Measurements from ENCODE around the gene IFNAR1. TPM values are rescaled to one million over a fixed set of nuclear protein-coding genes. Genes with fewer than 3 reads are reported as not detected.
"Not testable (repeated sequence)": the region's sequence is repeated elsewhere in the genome, so short reads cannot be mapped to it uniquely, and the experiment has no call there.

The IFNAR1 gene
- total and polyA plus RNA-seq, 2 experiments from 2014 or later = 26.9 to 33.4 TPM

- Histone ChIP-seq H3K4me3 (no peak overlapping the region), H3K9me2 (replicated peaks; ENCODE audit: insufficient read depth) (no peaks in the 10 kb centered on the region), H3K27me3 (no peaks in the 10 kb centered on the region), H3K79me2 (no peaks in the 10 kb centered on the region), H3K36me3 (replicated peaks; ENCODE audit: insufficient read depth, low read depth) (no peaks in the 10 kb centered on the region), H2AFZ (no peak overlapping the region), H3K4me1 (ENCODE audit: insufficient read depth) (peaks cover 3% of the 10 kb centered on the region), H3K9me3 (ENCODE audit: low read depth) (no peaks in the 10 kb centered on the region), H3K4me2 (no peak overlapping the region), H4K20me1 (ENCODE audit: insufficient read depth, poor library complexity, severe bottlenecking) (no peaks in the 10 kb centered on the region), H3K27ac (no peak overlapping the region)
- 82% methylated on average over 5 of the region's 5 CpGs for WGBS (ENCODE audit: low lambda C conversion rate, missing lambda C conversion rate)
- no peak for DNase-seq (ENCODE audit: low spot score)
- TF ChIP-seq EZH2 (IDR thresholded peaks at IDR 0.05; ENCODE audit: borderline replicate concordance) (no peak), CTCF (IDR thresholded peaks at IDR 0.05; ENCODE audit: poor library complexity) (no peak), EZH2phosphoT487 (IDR thresholded peaks at IDR 0.05; ENCODE audit: low read depth, severe bottlenecking, unreplicated experiment) (no peak)
Observed at GRCh38 chr21:33375101-33375644, 50.4 kb downstream of the IFNAR1 start.

DNA sequence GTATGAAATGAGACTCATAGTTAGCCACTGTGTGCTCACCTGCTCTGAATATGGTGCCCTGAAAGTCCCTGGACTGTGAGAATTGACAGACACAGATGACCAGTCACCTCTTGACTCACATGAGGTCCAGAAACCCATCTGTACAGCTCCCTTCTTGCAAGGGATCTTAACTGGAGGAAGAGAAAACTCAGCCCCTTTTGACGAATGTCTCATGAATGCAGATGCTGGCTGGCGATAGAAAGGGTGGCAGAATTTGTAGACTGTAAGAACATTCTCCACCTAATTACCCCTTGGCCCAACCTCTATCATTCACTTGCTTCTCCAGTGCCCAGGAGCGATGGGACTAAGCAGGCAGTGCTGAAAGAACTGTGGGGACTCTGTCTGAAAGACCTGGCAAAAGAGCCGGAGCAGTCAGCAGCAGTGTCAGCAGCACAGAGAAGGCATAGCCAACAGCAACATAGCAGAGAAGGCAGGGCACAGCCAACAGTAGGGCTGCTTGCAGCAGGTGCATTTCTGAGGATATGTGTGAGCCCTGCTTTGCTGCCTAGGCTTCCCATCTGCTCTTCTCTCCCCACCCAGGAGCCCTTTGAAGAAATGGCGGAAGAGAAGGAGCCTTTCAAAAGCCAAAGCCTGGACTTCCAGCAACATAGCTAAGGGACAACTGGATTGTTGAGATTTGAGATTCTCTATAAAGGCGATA lies 52.6 kb downstream of the IFNAR1 start:
- no peak for DNase-seq (ENCODE audit: low spot score)
- Histone ChIP-seq H3K27me3 (no peaks in the 10 kb centered on the region), H3K9me2 (replicated peaks; ENCODE audit: insufficient read depth) (no peaks in the 10 kb centered on the region), H2AFZ (no peak overlapping the region), H4K20me1 (ENCODE audit: insufficient read depth, poor library complexity, severe bottlenecking) (no peaks in the 10 kb centered on the region), H3K4me2 (no peak overlapping the region), H3K4me1 (ENCODE audit: insufficient read depth) (peaks cover 4% of the 10 kb centered on the region), H3K9me3 (ENCODE audit: low read depth) (no peaks in the 10 kb centered on the region), H3K27ac (no peak overlapping the region), H3K79me2 (no peaks in the 10 kb centered on the region), H3K4me3 (no peak overlapping the region), H3K36me3 (replicated peaks; ENCODE audit: insufficient read depth, low read depth) (no peaks in the 10 kb centered on the region)
- 92% methylated on average over 6 of the region's 6 CpGs for WGBS (ENCODE audit: low lambda C conversion rate, missing lambda C conversion rate)
- TF ChIP-seq EZH2 (IDR thresholded peaks at IDR 0.05; ENCODE audit: borderline replicate concordance) (no peak), CTCF (IDR thresholded peaks at IDR 0.05; ENCODE audit: poor library complexity) (no peak), EZH2phosphoT487 (IDR thresholded peaks at IDR 0.05; ENCODE audit: low read depth, severe bottlenecking, unreplicated experiment) (no peak)

DNA sequence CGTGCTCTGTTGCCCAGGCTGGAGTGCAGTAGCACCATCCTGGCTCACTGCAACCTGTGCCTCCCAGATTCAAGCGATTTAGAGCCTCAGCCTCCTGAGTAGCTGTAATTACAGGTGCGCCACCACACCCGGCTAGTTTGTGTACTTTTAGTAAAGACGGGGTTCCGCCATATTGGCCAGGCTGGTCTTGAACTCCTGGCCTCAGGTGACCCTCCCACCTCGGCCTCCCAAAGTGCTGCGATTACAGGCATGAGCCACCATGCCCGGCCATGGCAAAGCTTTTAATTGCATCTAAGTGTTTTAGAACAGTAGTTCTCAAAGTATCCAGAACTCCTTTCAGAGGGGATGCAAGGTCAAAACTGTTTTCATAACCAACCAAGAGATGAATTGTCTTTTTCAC lies 53.3 kb downstream of the IFNAR1 start:
- TF ChIP-seq EZH2phosphoT487 (IDR thresholded peaks at IDR 0.05; ENCODE audit: low read depth, severe bottlenecking, unreplicated experiment) (no peak), EZH2 (IDR thresholded peaks at IDR 0.05; ENCODE audit: borderline replicate concordance) (no peak), CTCF (IDR thresholded peaks at IDR 0.05; ENCODE audit: poor library complexity) (no peak)
- Histone ChIP-seq H3K79me2 (no peaks in the 10 kb centered on the region), H3K4me3 (no peak overlapping the region), H3K4me2 (no peak overlapping the region), H3K27ac (no peak overlapping the region), H3K9me2 (replicated peaks; ENCODE audit: insufficient read depth) (no peaks in the 10 kb centered on the region), H4K20me1 (ENCODE audit: insufficient read depth, poor library complexity, severe bottlenecking) (no peaks in the 10 kb centered on the region), H3K9me3 (ENCODE audit: low read depth) (no peaks in the 10 kb centered on the region), H2AFZ (no peak overlapping the region), H3K27me3 (no peaks in the 10 kb centered on the region), H3K4me1 (ENCODE audit: insufficient read depth) (peaks cover 4% of the 10 kb centered on the region), H3K36me3 (replicated peaks; ENCODE audit: insufficient read depth, low read depth) (no peaks in the 10 kb centered on the region)
- no peak for DNase-seq (ENCODE audit: low spot score)
- 92% methylated on average over 9 of the region's 9 CpGs for WGBS (ENCODE audit: low lambda C conversion rate, missing lambda C conversion rate)

DNA sequence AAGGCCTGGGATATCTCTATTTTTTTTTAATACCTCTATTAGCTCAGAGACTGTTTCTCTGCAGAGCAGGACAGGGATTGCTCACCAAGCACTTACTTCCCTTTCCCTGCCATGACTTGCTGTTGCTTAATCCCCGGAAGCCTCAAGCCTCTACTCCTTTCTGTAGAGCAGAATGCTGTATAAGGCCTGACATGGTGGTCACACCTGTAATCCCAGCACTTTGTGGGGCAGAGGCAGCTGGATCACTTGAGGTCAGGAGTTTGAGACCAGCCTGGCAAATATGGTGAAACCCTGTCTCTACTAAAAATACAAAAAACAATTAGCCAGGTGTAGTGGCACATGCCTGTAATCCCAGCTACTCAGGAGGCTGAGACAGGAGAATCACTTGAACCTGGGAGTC lies 55.2 kb downstream of the IFNAR1 start:
- not testable (repeated sequence) for H3K4me1 ChIP-seq (ENCODE audit: insufficient read depth); H3K9me3 ChIP-seq (ENCODE audit: low read depth); H3K4me3 ChIP-seq; H3K4me2 ChIP-seq; H2AFZ ChIP-seq; H3K27me3 ChIP-seq; H3K9me2 ChIP-seq (replicated peaks; ENCODE audit: insufficient read depth); H3K36me3 ChIP-seq (replicated peaks; ENCODE audit: insufficient read depth, low read depth); H4K20me1 ChIP-seq (ENCODE audit: insufficient read depth, poor library complexity, severe bottlenecking); H3K79me2 ChIP-seq
- peak; percentile 32 for DNase-seq (ENCODE audit: low spot score)
- peak overlapping the region; percentile 76 for H3K27ac ChIP-seq
- WGBS (ENCODE audit: low lambda C conversion rate, missing lambda C conversion rate) = 67% methylated on average over 1 of the region's 1 CpG

Data from hepatocyte (in vitro differentiated cells).